ENCODE results near the gene GARIN3. TPM values are rescaled to one million over a fixed set of nuclear protein-coding genes. Genes with fewer than 3 reads are reported as not detected.

Gene GARIN3
- total and polyA plus RNA-seq, 12 donors: not detected

DNA sequence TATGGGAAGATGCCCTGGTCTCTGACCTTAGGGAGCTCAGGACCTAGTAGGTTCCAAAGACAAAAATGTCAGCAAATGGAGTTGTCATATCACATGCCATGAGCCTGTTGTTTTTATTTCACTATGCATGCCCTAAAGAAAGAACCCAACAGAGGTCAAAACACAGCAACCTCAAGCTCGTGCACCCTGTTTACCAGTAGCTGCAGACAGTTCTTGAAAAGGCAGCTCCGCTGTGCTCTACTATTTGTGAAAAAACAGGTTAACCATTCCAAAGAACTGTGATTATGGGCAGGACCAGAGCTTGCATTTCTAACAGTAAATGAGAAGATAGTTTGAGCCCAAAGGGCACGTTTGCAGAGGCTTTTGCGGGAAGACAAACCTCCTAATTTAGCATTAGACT lies 37.4 kb upstream of the GARIN3 start:
- no peak for ATAC-seq
- H3K36me3 ChIP-seq: no peaks in the 10 kb centered on the region
- H3K4me3 ChIP-seq: no peak overlapping the region
- no peaks in the 10 kb centered on the region for H3K9me3 ChIP-seq
- H3K4me1 ChIP-seq: peaks cover 0 to 5% (median 0%) of the 10 kb centered on the region in 9 donors
- peak overlapping the region in 1 of 10 donors; percentile 3 for H3K27ac ChIP-seq
- WGBS, 2 donors: 85 to 87% methylated on average over 4 of the region's 4 CpGs
- DNase-seq: no peak
- H3K27me3 ChIP-seq: peaks cover 0 to 21% (median 13%) of the 10 kb centered on the region in 7 donors
- TF ChIP-seq, protein P1, sequence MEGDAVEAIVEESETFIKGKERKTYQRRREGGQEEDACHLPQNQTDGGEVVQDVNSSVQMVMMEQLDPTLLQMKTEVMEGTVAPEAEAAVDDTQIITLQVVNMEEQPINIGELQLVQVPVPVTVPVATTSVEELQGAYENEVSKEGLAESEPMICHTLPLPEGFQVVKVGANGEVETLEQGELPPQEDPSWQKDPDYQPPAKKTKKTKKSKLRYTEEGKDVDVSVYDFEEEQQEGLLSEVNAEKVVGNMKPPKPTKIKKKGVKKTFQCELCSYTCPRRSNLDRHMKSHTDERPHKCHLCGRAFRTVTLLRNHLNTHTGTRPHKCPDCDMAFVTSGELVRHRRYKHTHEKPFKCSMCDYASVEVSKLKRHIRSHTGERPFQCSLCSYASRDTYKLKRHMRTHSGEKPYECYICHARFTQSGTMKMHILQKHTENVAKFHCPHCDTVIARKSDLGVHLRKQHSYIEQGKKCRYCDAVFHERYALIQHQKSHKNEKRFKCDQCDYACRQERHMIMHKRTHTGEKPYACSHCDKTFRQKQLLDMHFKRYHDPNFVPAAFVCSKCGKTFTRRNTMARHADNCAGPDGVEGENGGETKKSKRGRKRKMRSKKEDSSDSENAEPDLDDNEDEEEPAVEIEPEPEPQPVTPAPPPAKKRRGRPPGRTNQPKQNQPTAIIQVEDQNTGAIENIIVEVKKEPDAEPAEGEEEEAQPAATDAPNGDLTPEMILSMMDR (IDR thresholded peaks at IDR 0.05): no peak
- intact Hi-C loops (cut with DNase I): no loop called here

GRCh38 chr5:157201857-157202256 lies 35.8 kb upstream of the GARIN3 start:
- 78 to 85% methylated on average over 4 of the region's 4 CpGs for WGBS, 2 donors
- Histone ChIP-seq H3K4me1 (peaks cover 0 to 5% (median 0%) of the 10 kb centered on the region in 9 donors), H3K27ac (no peak overlapping the region), H3K4me3 (no peak overlapping the region), H3K36me3 (no peaks in the 10 kb centered on the region), H3K9me3 (no peaks in the 10 kb centered on the region), H3K27me3 (peaks cover 0 to 32% (median 16%) of the 10 kb centered on the region in 7 donors)
- TF ChIP-seq, protein P1 (IDR thresholded peaks at IDR 0.05): no peak
- ATAC-seq (no peak), DNase-seq (no peak)
- intact Hi-C loops (cut with DNase I): no loop called here

DNA sequence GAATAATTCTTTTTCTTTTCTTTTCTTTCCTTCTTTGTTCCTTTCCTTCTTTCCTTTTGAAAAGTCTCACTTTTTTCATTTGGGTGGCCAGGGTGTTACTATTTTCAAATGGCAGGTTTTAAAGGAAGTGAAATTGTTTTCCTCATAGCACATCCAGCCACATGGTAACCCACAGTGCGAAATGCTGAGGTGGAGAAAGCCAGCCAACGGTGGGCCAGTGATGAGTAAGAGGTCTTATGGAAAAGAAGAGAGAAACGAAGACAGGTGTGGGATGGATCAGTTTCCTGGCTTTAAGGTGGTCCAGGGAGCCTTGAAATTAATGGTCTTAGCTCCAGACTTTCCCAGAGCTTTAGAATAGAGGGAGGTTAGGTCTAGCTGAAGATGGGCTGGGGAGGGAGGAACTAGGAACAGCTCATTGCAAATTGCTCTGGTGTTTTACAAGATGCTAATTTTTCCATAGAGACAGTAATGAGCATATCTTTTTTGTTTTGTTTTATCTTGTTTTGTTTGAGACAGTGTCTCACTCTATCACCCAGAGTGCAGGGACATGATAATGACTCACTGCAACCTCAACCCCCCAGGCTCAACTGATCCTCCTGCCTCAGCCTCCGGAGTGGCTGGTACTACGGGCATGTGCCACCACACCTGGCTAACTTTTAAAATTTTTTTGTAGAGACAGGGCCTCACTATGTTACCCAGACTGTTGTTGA lies 32.4 kb upstream of the GARIN3 start:
- no peaks in the 10 kb centered on the region for H3K9me3 ChIP-seq
- no peak overlapping the region for H3K4me3 ChIP-seq
- no peak overlapping the region for H3K27ac ChIP-seq
- intact Hi-C loops (cut with DNase I): no loop called here
- peaks cover 0 to 5% (median 0%) of the 10 kb centered on the region in 9 donors for H3K4me1 ChIP-seq
- TF ChIP-seq, protein P1 (IDR thresholded peaks at IDR 0.05): no peak
- H3K36me3 ChIP-seq: no peaks in the 10 kb centered on the region
- ATAC-seq (no peak), DNase-seq (no peak)
- peaks cover 0 to 39% (median 21%) of the 10 kb centered on the region in 7 donors for H3K27me3 ChIP-seq
- 48 to 52% methylated on average over 5 of the region's 5 CpGs for WGBS, 2 donors

GRCh38 chr5:157197086-157197485 lies 31.0 kb upstream of the GARIN3 start:
- H3K9me3 ChIP-seq: peaks cover 0 to 8% (median 0%) of the 10 kb centered on the region in 11 donors
- H3K36me3 ChIP-seq: no peaks in the 10 kb centered on the region
- intact Hi-C loops (cut with DNase I): no loop called here
- DNase-seq (no peak), ATAC-seq (no peak)
- no peak overlapping the region for H3K27ac ChIP-seq
- H3K4me3 ChIP-seq: no peak overlapping the region
- peaks cover 0 to 5% (median 0%) of the 10 kb centered on the region in 9 donors for H3K4me1 ChIP-seq
- peaks cover 0 to 46% (median 21%) of the 10 kb centered on the region in 7 donors for H3K27me3 ChIP-seq
- TF ChIP-seq, protein P1 (IDR thresholded peaks at IDR 0.05): no peak
- WGBS, 2 donors: 94 to 97% methylated on average over 3 of the region's 3 CpGs
